ENCODE data around the gene AFF2.

The AFF2 gene

DNA sequence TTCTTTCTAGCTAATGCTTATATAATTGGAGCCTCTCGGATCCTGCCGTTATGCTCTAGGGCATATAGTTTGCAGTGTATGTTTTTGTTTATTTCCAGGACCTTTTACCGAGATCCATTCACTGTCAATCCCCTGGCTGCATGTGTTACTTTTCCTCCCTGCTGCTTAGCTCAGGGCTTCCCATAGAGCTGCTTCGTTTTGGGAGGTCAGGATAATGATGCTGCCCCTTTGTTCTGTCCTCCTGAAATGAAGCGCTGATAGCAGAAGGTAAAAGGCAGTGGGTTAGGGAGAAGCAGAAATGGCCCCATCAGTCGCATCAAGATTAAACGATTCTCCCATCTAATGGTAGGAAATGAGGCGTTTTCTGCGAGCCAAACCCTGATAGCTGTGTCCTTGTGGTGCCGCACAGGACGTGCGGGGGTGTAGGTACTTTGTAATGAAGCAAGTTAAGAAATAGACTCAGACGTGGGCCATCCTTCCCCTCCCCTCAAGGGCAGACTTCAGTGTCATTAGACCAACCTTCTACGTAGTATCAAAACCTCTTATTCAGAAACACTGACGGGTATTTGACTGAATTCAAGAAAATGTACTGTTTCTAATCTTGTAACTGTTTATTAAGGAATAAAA is 37.3 kb downstream of the AFF2 start:
- no peak for DNase-seq

DNA sequence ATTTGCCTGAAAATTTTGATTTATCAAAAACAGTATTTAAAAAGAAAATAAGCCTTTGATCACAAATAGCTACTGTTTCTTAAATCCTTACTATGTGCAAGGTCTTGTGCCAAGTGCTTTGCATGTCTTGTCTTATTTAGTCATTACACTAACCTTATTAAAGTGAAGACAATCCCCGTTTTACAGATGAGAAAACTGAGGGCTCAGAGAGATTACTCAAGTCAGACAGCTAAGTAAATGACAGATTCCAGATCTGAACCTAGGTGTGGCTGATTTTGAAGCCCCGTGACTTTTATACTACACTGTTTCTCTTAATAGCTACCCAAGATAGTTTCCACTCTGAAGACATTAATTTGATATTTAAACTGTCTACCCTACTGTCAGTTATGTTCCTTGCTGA is 38.2 kb downstream of the AFF2 start:
- DNase-seq, result no peak

DNA sequence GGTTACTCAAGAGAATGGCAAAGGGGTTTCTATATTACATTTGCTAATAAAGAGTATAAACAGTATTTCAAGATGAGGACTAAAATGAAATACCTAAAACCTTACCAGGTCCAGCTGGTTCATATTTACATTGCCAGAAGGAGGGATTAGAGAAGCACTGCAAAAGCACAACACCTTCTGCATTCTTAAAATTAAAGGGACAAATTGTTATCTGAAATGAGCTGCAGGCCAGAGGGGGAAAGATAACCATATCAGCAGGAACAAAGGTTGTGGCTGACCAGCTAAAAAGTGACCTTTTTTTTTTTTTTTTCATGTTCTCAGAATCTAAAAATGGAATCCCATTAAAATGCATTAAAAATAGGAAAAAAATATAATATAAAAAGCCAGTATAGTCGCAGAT is 39.7 kb downstream of the AFF2 start:
- no peak for DNase-seq

DNA sequence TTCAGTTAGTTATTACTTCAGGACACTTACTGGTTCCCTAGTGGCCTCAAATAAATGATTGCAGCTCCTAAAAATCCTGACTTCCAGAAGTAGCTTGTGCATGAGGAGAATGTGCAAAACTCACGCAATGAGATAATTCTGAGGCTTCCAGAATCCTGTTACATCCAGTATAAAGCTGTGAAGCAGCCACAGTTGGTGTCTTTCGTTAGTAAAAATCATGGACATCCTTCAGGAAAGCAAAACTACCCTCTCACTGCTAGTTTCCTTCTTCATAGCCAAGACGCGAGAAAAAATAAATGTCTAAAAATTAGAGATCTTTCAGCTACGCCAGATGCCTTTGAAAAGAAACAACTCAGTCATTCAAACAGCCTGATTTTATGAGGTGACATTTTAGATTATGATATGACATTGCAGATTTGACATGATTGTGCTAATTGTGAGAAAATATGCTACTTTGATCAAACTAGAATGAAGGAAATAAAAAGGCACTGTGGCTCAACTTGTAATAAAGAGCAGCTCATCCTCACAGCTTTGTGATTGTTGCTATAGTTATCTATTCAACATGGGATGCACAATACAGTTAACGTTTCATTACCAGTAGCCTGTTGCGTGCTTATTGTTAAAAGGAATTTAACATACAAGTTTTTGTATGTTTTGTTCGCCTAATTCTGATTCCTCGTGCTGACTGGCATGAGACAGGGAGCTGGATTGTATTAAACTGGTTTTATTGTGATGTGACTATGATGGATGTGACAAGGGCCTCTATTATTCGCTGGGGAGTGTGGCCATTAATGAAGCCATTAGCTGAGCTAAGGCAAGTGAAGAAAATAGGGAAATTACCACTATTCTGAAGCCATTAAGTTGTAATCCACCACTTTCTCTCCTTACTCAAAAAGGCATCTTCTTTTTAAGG is 40.5 kb downstream of the AFF2 start:
- no peak for DNase-seq

DNA sequence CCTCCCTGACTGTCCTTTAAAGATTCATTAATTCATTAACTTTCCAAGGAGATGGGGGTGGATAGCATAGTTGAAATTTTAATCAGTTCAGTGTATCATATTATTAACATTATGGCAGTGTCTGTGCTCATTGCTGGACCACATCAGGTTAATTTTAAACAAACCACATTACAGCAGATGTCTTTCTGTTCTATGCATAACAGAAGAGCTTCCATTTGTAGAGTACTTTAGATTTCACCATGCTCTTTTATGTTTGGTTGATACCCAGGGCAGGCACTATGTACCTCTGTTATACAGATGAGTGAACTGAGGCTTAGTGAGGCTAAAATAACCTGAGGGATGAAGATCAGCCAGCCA is 41.1 kb downstream of the AFF2 start:
- DNase-seq, result no peak

DNA sequence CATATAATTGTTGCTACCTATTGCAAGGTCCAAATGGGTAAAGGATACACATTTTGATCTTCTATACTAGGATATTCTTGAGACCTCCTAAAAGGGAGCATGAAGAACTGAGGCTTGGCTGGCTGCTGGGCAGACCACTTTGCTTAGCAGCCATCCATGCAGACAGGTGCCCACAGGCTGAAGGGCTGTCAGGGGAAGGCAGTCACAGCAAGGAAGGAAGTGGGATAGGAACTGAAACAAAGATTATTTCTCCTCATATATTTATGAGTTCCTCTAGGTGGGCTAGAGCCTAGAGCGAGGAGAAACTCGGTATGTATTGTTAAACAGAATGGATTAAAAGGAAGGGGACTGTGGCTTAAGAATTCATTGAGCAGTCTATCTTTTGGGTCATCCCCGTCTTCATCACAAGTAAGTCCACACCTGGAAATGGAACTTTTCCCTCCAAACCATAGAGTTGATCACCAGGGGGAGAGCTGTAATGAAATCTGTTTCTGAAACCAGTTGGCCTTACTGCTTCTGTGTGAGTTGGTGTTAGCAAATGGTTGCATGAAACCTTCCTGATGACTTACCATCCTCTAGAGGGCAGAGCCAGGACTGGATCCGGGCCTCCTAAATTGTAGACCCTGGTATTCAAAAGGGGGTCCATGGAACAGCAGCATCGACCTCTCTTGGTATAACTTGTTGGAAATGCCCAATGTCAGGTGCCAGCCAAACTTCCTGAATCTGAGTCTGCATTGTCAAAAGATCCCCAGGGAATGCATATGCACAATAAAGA is 42.3 kb downstream of the AFF2 start:
- DNase-seq, result no peak

DNA sequence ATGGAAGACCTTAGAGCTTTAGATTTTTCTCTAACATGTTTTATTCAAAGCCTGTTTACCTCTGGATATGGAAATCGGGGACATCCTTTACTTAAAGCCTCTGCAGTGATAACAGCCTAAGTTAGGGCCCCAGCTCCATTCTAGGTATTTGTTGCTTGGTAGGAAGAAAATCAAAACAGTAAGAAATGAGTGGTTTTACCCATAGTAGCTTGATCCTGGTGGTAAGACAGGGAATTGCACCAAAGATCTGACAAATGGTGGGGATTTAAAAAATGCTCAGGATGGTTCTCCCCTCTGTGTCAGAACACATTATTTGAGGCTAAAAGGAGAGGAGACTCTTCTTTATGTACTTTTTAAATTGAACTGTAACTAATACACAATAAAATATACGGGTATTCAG is 52.4 kb downstream of the AFF2 start:
- DNase-seq, result no peak

DNA sequence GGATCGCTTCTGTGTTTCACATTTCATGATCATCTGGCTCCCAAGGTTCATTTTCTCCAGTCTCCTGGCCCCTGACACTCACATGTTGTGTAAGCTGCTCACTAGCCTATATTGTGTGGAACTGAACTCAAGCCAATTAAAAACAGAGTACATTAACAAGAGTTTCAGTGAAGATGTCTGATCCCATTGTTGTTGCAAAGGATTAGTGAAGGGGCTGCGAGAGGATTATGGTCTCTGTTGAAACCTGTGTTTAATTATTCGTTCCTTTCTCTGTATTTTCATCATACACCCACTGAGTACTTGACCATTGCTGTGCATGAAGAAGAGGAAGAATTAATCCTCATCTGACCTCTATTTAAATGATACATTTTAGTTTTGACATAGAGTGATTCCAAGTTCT is 54.7 kb downstream of the AFF2 start:
- no peak for DNase-seq

DNA sequence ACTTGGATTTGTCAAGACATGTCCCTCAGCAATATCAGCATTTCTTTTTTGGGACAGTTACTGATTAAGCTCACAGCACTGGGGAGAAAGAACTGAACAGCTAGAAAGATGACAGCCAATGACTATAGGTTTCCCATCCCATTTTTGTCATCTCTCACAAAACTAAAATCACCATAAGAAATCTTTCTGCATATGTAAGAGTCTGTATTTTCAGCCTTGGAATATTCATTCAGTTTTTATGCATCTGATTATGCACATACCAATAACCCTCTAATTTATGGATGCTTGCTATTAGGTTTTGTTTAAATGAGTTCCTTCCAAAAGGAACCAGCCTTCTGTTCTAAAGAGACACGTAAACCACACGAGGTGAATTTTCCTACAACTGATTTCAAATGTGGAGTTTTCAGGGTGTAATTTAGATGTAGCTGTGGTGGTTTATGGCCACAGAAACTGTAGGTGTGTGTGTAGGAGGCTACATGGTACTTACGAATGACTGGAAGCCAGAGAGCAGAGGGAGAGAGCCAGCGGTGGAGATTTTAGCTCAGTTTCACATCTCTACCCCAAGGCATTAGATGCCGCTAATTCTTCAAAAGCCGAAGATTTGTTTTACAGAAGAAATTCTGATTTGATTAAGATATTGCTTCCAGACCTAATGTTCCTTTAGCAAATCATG is 55.3 kb downstream of the AFF2 start:
- DNase-seq, result no peak

DNA sequence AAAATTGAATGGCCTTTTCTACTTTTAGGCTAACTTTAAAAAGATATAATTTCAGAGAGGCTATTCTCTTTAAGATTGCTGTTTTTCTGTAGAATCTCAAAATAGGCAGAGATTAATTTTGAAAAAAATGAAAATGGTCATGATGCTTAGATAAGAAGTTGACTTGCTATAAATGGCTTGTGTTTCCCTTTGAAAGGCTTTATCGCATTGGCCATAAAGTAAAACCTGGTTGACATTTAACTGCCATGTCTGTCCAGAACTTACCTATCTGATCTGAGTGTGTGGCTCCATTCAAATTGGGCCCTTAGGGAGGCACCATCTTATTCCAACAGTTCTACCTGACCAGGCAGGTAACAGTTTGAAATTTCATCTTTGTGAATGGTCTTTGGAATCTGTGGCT is 56.1 kb downstream of the AFF2 start:
- no peak for DNase-seq

DNA sequence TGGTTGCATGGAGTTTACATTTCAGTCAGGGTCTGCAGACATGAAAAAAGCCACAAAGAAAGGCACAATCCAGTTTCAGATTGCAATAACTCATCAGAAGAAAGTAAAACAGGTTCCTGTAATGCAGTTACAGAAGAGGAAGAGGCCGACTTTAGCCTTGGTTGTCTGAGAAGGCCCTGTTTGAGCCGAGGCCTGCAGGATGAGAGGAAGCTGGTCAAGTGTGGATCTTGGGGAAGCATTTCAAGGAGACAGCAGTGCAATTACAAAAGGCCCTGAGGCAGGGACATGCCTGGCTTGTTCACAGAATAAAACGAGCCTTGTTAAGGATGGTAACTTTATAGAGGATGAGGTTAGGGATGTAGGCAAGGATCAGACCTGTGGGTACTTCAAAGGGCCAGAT is 62.4 kb downstream of the AFF2 start:
- no peak for DNase-seq

DNA sequence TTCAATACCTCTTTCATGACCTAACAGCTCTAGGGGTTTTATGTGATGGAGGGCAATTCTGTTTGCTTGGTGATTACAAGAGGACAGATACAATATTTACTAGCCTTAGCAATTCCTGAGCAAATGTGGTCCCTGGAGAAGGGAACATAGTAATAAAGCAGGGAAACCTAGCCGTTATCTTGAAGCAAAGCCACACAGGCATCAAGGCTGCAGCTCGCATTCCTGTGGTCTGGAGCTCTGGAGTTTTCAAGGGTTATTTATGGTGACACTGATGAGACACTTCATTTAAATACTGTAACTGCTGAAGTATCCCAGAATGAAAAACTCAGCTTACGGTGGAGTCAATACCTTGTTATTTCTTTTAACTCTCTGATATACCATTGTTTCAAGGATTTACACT is 66.8 kb downstream of the AFF2 start:
- DNase-seq, result no peak

DNA sequence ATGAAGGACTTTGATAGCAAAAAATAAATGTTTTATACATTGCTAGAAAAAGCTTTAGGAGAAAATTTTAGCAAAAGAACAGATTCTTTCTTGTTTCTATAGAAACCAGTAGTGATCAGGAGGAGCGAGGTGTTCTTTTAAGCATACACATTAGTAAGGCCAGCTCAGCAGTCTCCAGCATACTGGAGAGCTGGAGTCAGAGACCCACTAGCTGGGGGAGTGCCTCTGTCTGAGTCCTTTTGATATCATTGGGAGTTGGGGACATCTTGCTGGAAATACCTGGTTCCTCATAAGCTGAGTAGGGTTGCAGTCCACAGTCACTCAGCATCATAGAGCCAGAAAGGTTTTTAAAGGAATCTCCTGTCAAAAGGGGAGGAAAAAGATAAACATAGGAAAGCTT is 67.4 kb downstream of the AFF2 start:
- DNase-seq, result no peak

DNA sequence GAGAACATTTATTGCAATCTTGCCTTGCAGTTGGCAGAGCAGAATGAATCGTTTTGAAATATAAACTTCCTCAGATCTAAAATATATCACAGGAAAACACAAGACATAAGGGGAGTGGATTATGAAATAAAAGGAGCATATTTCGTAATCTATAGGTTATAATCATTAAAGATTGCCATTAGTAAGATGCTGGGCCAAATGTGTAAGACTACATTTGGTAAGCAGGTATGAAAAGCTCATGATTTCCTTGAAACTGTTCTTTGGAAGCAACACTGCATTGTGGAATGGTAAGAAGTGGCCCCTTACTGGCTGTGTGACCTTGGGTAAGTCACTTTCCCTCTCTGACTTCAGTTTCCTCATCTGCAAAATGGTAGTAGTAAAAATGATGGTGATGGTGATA is 68.3 kb downstream of the AFF2 start:
- DNase-seq, result no peak

DNA sequence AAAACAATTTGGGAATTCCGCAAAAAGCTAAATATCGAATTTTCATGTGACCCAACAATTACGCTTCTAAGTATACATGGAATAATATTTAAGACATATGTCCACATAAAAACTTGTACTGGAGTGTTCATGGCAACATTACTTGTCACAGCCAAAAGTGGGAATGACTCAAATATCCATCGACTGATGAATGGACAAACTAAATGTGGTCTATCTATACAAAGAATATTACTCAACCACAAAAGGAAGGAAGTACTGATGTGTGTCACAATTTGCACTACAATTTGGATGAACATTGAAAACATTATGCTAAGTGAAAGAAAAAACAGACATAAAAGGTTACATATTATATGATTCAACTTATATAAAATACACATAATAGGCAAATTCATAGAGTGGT is 71.9 kb downstream of the AFF2 start:
- DNase-seq, result no peak

DNA sequence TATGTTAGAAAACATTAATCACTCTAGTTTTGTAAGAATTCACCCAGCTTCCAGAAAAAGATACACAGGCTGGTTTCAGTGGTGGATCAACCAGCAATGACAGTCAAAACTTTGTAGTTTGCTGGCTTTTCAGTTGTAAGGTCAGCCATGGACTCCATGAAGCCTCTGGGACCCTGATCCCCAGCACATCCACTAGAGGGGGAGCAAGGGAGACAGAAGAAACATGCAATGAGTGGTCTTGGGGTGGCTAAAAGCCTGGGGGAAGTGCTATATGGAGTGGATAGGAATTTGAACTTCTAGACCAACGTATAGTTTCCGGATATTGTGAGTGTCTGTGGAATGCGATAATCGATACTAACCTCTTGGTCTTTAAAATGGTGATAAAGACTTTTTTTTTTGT is 72.7 kb downstream of the AFF2 start:
- no peak for DNase-seq

DNA sequence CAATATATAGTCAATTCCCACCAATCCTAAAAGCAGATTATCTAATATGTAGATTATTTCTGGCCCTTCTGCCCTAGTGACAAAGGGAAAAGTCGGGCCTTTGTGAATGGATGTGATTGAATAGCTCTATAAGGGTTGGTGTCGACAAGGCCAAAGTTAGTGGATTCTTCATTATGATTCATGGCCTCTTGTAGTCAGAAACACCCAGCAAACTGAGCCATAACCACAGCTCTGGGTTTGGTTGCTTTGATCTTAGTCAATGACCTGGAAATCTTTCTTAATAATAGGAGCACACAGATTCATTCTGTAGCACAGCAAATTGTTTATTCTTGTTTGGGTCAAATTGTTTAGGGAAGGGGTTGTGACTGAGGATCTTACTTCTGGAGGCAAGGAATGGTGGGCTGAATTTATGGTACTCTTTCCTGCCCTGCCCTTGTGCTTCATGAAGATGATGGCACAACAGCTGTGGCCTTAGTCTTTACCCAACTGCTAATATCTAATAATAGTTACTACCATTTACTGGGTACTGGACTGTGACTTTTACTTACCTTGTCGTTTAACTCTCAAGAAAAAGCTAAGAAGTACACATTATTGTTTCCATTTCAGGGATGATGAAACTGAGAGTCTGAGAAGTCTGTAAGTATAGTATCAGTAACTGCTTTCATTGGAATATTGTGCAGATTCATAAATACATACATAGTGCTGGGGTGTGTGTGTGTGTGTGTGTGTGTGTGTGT is 74.0 kb downstream of the AFF2 start:
- no peak for DNase-seq

DNA sequence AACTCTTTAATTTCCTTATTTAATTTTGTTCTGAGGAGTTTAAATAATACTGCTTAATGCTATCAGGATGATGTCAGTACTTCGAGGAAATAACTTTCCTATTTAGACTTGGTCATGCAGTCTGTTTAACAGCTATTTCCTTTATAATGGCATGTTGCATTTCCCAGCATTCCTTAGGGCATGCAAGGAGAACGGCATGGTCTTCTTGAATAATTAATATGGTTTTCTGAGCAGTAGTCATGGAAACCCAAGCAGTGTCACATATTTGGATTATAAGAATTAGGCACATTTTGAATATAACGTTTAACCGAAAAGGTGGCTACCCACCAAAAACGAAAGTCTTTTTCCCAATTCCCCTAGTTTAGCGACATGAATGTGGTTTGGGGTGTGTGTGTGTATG is 76.0 kb downstream of the AFF2 start:
- DNase-seq, result no peak

DNA sequence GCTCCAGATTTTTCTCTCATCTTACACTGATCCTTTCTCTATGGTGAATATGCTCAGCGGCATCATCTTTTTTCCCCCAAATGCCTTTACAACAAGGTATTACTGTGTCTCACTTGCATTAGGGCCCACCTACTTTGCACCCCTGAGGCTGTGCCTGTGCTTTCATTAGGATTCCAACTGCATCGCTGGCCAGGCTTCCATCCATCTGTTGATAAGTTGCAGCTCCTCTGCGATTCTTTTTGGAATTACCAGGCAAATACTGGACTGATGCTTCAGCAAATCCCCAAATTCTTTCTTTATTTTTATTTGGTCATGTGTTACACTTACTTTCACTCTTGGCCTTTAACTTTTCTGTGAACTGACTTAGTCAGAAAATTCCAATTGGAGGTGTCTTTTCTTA is 77.3 kb downstream of the AFF2 start:
- no peak for DNase-seq

DNA sequence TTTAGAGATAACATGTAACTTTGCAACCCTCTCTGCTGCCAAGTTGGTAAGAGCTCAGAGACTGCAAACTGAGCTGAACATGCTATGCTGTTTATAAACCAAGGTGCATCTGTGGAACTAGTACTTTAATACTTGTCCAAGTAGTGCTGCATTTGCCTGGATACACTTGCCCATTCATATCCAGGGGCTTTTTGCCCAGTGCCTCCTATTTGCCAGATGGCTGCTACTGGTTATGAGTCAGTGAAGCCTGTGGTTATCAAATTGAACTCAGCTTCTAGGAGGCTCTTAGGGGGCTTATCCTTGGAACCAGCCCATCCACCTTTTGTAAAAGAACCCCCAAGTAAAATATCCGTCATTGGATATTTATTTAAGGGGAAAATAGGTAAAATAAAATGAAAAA is 79.6 kb downstream of the AFF2 start:
- no peak for DNase-seq

DNA sequence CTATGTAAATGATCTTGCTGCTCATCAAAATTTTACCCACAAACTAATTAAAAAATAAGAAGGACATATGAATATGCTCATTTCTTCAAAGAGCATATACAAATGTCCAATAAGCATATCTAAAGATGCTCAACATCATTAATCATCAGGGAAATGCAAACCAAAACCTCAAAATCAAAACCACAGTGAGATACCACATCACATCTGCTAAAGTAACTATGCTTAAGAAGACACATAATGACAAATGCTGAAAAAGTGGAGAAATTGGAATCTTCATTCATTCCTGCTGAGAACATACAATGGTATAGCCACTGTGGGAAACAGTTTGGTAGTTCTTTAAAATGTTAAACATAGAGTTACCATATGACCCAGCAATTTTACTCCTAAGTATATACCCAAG is 81.9 kb downstream of the AFF2 start:
- no peak for DNase-seq

DNA sequence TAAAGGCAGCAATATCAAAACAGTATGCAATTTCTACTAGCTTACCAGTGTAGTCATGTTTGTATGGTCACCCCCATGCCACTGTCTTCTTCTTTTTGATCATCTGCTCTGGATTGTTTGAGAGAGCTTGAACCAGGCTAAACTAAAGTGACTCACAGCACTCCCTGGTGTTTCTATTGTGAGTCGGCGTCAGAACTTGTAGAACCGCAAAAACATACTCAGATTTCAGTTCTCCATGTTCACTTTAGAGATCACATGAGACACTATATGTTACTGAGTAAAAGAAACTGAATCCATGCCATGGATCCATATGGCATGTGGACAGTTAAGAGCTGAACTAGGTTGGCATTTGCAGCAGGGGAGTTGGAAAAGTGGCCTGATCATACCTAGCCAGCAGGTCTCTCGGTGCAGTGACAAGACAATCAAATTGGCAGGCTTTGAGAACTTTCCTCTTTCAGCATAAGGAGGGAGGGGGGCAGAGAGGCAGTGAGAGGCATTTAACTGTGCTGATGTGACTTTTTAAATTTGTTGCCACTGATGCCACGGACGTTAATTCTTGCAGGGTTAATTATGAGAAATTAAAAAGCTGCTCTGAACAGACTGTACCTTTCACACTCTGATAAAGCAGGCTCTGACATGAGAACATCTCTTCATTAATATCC is 88.4 kb downstream of the AFF2 start:
- no peak for DNase-seq
